ENCODE data around the gene DPP7.
"Not testable (repeated sequence)": the region's sequence is repeated elsewhere in the genome, so short reads cannot be mapped to it uniquely, and the experiment has no call there.

Gene DPP7

GRCh38 chr9:137069508-137070091 is 44.9 kb downstream of the DPP7 start:
- DNase-seq (ENCODE audit: low read depth), result no peak

GRCh38 chr9:137068539-137069507 is 45.7 kb downstream of the DPP7 start:
- DNase-seq (ENCODE audit: low read depth), result no peak

GRCh38 chr9:137067860-137068538 is 46.5 kb downstream of the DPP7 start:
- peak; percentile 78 for DNase-seq (ENCODE audit: low read depth)

GRCh38 chr9:137066096-137066861 is 48.3 kb downstream of the DPP7 start:
- DNase-seq (ENCODE audit: low read depth), result no peak

- DNase-seq (ENCODE audit: low read depth), result no peak
Measured at GRCh38 chr9:137065336-137065967, 49.1 kb downstream of the DPP7 start.

GRCh38 chr9:137064880-137065164 is 49.7 kb downstream of the DPP7 start:
- no peak for DNase-seq (ENCODE audit: low read depth)

- no peak for DNase-seq (ENCODE audit: low read depth)
Measured at GRCh38 chr9:137064027-137064879, 50.3 kb downstream of the DPP7 start.

- no peak for DNase-seq (ENCODE audit: low read depth)
Measured at GRCh38 chr9:137063311-137064026, 51.1 kb downstream of the DPP7 start.

GRCh38 chr9:137062798-137063197 is 51.7 kb downstream of the DPP7 start:
- DNase-seq (ENCODE audit: low read depth), result not testable (repeated sequence)

GRCh38 chr9:137062384-137062783 is 52.1 kb downstream of the DPP7 start:
- DNase-seq (ENCODE audit: low read depth), result no peak
